Measurements from ENCODE around the gene MAGI2. TPM values are rescaled to one million over a fixed set of nuclear protein-coding genes. Genes with fewer than 3 reads are reported as not detected.

Gene MAGI2
- total RNA-seq, 2 donors from 2014 or later = 18.3 to 31.8 TPM

DNA sequence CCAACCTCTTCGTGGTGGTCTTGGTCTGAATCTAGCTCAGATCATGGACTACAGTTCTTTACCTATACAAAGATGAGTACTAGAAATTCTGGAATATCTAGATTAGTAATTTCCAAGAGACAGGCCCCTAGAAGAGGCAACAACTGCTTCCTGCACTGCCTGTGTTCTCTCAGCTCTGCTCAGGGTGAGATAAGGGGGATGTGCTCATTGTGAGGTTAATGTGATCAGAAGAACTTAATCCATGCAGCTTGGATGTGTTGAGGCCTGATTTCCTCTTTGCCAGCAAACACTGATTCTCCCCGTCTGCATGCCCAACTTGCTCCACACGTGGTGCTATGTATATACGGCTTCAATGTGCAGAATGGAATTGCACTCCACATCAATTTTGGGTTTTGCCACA, 1386.9 kb downstream of the MAGI2 start:
- no peak for ATAC-seq (ENCODE audit: insufficient number of reproducible peaks, low FRiP score, low read depth)
- H3K27me3 ChIP-seq (replicated peaks; ENCODE audit: insufficient read depth) = no peaks in the 10 kb centered on the region
- H3K9me3 ChIP-seq = no peaks in the 10 kb centered on the region
- no peaks in the 10 kb centered on the region for H3K4me1 ChIP-seq (ENCODE audit: control insufficient read depth in 1 of 2, low read depth in 2 of 2)
- H3K27ac ChIP-seq = no peak overlapping the region
- TF ChIP-seq, protein P1, sequence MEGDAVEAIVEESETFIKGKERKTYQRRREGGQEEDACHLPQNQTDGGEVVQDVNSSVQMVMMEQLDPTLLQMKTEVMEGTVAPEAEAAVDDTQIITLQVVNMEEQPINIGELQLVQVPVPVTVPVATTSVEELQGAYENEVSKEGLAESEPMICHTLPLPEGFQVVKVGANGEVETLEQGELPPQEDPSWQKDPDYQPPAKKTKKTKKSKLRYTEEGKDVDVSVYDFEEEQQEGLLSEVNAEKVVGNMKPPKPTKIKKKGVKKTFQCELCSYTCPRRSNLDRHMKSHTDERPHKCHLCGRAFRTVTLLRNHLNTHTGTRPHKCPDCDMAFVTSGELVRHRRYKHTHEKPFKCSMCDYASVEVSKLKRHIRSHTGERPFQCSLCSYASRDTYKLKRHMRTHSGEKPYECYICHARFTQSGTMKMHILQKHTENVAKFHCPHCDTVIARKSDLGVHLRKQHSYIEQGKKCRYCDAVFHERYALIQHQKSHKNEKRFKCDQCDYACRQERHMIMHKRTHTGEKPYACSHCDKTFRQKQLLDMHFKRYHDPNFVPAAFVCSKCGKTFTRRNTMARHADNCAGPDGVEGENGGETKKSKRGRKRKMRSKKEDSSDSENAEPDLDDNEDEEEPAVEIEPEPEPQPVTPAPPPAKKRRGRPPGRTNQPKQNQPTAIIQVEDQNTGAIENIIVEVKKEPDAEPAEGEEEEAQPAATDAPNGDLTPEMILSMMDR (IDR thresholded peaks at IDR 0.05) = no peak
- no peak overlapping the region for H3K4me3 ChIP-seq
- no peak for DNase-seq (ENCODE audit: low spot score)
- H3K36me3 ChIP-seq = no peaks in the 10 kb centered on the region

DNA sequence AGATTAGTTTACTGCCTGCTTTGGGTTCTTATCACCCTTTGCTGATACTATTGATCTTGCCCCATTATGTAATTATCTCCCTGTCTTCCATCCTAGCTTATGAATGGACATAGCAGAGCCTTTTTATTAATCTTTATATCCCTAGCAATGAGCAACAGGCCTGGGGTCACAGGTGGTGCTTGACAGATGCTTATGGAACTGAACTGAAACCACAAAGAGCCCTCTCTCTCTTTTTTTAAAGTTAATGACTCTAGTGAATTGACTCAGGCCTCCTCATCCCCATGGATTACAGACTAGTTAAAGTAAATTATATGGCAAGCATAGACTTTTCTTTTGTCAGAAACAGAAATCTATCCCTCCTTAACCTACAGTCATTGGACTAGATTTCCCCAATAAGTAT, 1389.7 kb downstream of the MAGI2 start:
- no peak for DNase-seq (ENCODE audit: low spot score)
- Histone ChIP-seq H3K4me1 (ENCODE audit: control insufficient read depth in 1 of 2, low read depth in 2 of 2) (no peaks in the 10 kb centered on the region), H3K36me3 (no peaks in the 10 kb centered on the region), H3K9me3 (no peaks in the 10 kb centered on the region), H3K27me3 (replicated peaks; ENCODE audit: insufficient read depth) (no peaks in the 10 kb centered on the region), H3K27ac (no peak overlapping the region), H3K4me3 (no peak overlapping the region)
- ATAC-seq (ENCODE audit: insufficient number of reproducible peaks, low FRiP score, low read depth) = no peak
- TF ChIP-seq, protein P1 (IDR thresholded peaks at IDR 0.05) = no peak

DNA sequence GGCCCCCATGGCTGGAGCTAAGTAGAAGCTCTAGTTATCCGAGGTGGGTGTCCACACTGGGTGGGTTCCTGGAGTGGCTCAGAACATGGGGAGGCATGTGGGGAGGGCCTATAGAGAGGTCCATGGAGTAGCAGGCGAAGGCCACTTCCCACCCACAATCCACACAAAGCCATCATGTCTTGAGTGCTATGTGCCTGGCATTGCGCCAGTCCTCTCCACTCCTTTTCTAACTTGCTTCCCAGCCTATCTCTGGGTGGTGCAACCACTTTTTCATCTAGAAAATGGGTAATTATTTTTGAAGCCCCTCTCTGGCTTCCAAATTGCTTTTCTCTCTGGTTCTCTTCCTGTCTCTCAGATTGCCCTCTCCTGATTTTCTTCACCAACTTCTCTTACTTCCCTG, 1391.3 kb downstream of the MAGI2 start:
- Histone ChIP-seq H3K9me3 (no peaks in the 10 kb centered on the region), H3K27me3 (replicated peaks; ENCODE audit: insufficient read depth) (no peaks in the 10 kb centered on the region), H3K4me3 (no peak overlapping the region), H3K36me3 (no peaks in the 10 kb centered on the region), H3K27ac (no peak overlapping the region), H3K4me1 (ENCODE audit: control insufficient read depth in 1 of 2, low read depth in 2 of 2) (no peaks in the 10 kb centered on the region)
- ATAC-seq (ENCODE audit: insufficient number of reproducible peaks, low FRiP score, low read depth) = no peak
- TF ChIP-seq, protein P1 (IDR thresholded peaks at IDR 0.05) = no peak
- DNase-seq (ENCODE audit: low spot score) = no peak

DNA sequence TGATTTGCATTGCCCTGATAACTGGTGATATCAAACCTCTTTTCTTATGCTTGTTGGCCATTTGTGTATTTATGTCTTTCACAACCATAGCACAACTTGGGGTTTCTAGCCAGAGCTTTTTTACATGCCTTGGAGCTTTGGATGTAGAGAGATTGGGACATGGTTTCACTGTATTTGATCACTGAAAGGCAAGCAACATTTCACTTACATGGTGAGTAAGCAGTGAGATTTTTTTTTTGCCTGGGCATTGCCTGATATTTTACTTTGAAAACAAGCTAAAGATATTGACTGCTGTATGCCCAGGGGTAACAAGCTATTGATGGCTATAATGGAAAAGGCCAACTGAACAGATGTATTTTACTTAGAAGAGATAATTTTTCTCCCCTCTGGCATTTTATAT, 1395.9 kb downstream of the MAGI2 start:
- Histone ChIP-seq H3K27ac (no peak overlapping the region), H3K36me3 (no peaks in the 10 kb centered on the region), H3K9me3 (no peaks in the 10 kb centered on the region), H3K27me3 (replicated peaks; ENCODE audit: insufficient read depth) (no peaks in the 10 kb centered on the region), H3K4me3 (no peak overlapping the region), H3K4me1 (ENCODE audit: control insufficient read depth in 1 of 2, low read depth in 2 of 2) (no peaks in the 10 kb centered on the region)
- ATAC-seq (ENCODE audit: insufficient number of reproducible peaks, low FRiP score, low read depth) (no peak), DNase-seq (ENCODE audit: low spot score) (no peak)
- TF ChIP-seq, protein P1 (IDR thresholded peaks at IDR 0.05) = no peak

DNA sequence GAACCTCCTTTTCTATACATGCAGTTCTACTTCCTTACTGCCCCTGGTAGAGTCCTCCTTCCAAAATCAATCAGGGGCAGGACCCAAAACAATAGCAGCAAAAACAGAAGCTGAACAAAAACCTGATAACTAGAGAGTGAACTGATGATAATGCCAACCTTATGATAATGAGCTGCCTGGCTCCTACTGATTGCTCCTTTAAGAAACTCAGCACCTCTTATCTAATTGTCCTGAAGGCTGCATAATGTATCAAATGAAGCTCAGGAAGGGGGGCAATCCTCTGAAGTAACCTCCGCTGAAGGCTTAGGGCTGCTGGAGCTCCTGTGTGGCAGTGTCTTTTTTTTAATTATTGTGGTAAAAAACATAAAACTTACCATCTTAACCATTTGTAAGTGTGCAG, 1397.9 kb downstream of the MAGI2 start:
- no peak for DNase-seq (ENCODE audit: low spot score)
- no peak for ATAC-seq (ENCODE audit: insufficient number of reproducible peaks, low FRiP score, low read depth)
- Histone ChIP-seq H3K36me3 (no peaks in the 10 kb centered on the region), H3K4me1 (ENCODE audit: control insufficient read depth in 1 of 2, low read depth in 2 of 2) (no peaks in the 10 kb centered on the region), H3K27ac (no peak overlapping the region), H3K9me3 (no peaks in the 10 kb centered on the region), H3K4me3 (no peak overlapping the region), H3K27me3 (replicated peaks; ENCODE audit: insufficient read depth) (no peaks in the 10 kb centered on the region)
- TF ChIP-seq, protein P1 (IDR thresholded peaks at IDR 0.05) = no peak
